HG03575 (cell line): ENCODE measurements around the gene IL21.
"Not testable (repeated sequence)": the region's sequence is repeated elsewhere in the genome, so short reads cannot be mapped to it uniquely, and the experiment has no call there.

ENCODE experiments used
- ATAC-seq: cut with Tn5 transposase; IDR thresholded peaks from one replicate; pipeline ENCODE4 v1.9.1; 2021; ENCODE audit not compliant: unreplicated experiment, insufficient number of reproducible peaks, low FRiP score; ENCODE audit errors: extremely low read depth

Gene IL21

DNA sequence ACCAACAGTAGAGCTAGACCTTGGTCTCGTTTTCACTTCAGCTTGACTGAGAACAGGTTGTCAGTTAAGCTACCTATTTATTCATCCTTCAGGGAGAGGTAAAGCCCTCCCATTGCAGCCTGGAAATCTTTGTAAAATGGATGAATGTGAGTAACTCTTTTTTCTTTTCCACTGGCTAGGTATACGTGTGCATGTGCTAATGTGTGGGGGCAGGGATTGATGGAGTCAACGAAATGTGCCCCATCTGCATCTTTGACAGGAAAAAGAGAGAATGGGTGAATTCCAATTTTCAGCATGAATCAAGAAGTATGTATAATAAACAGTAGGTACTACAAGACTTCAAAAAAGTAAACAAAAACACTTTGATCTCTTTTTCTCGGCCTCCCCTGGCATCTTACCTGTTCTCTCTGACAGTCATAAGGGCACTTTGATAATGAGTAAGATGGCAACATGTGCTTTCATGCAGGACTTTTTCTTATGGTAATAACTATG is at the start of gene IL21:
Gene IL21 (minus strand): TSS at position 51 of the 492 bp plus-strand sequence. CDS start 55 bp downstream, outside the sequence.
- ATAC-seq: no peak

DNA sequence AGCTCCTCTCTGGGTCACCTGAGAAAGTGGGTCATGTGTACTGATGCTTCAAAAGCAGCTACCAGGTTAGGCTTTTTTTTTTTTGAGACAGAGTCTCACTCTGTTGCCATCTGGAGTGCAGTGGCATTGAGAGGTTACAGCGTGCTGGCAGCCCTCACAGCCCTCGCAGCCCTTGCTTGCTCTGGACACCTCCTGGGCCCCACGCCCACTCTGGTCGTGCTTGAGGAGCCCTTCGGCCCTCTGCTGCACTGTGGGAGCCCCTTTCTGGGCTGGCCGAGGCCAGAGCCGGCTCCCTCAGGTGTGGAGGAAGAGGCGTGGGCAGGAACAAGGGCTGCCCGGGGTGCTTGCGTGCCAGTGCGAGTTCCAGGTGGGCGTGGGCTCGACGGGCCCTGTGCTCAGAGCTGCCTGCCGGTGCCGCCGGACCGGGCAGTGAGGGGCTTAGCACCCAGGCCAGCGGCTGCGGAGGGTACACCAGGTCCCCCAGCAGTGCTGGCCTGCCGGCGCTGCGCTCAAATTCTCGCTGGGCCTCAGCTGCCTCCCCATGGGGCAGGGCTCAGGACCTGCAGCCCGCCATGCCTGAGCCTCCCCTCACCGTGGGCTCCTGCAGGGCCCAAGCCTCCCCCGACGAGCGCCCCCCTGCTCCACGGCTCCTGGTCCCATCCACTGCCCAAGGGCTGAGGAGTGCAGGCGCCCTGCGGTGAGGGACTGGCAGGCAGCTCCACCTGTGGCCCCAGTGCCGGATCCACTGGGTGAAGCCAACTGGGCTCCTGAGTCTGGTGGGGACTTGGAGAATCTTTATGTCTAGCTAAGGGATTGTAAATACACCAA is 49.3 kb upstream of the IL21 start:
- ATAC-seq: no peak

DNA sequence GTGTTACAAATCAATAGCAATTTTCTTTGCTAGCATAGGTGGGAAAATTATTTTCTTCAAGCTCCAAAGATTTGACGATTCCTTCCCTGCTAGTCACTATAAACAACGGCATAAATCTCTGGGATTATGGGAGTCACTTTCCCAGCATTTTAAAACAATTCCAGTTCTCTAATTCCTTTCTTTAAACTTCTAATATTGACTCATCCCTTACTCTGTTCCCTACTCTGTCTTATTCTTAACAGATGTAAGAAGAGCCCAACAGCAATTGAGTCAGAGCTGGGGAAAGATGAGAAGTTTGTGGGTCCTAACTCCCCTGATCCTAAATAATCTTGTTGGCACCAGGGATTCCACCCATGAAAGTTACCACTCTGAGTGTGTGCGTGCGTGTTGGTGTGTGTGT is 47.4 kb upstream of the IL21 start:
- ATAC-seq: no peak

DNA sequence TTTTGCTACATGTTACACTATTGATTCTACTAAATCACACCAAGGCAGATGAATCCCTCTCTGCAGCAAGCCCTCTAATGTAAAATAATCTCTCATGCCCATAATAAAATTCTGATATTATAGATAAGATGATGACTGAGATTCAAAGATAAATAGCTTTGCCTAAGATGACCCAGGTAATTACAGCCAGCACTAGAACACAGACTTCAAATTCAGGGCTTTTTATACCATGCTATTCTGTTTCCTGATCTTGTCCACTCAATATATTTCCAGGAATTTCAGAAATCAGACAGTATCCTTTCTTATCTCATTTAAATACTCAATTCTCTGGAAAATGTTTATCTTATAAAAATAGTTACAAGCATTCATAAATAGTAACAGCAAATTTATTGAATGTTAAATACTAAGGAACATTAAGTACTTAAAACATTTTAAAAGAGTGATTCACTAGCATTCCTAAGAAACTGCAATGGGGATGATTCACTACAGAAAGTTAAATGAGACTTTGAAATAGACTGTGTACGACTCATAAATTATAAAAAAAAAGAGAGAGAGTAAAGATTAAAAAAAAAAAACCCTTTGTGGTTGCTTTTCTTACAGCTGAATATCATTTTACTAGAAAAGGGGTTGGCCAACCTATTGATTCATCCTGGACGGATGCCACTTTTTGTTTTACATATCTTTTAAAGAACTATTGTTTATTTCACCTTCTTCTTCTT is 45.8 kb upstream of the IL21 start:
- ATAC-seq: no peak

DNA sequence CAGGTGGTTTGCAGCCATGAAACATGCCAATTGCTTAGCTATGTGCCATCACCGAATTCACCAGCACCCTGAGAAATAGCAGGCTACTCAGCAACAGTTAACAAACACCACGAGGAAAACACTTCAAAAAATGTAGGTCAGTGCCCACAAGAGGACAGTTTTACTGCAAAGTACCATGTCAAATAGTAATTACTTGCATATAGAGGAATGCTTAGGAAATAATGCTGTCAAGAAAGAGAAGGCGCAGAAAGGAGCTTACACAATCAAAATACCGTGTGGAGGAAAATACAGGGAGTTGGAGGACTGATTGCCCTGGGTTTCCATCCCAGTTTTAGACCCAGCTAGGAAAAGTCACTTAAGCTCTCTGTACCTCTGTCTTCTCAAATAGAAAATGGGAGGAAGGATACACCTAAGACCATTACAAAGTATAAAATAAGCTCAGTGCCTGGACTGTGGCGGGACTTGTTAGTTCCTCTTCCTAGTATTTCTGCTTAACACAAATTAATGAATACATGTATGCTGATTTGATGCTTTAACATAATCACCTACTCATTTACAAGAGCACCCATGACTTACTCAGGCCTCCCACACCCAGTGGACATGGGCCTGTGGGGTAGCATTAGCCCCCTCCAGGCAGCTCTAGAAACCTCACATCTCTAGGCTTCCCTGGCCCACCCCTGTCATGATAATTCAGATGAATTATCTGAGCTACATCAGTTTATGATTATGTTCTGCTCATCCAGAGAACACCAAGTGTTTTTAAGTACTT is 44.5 kb upstream of the IL21 start:
- ATAC-seq: no peak

DNA sequence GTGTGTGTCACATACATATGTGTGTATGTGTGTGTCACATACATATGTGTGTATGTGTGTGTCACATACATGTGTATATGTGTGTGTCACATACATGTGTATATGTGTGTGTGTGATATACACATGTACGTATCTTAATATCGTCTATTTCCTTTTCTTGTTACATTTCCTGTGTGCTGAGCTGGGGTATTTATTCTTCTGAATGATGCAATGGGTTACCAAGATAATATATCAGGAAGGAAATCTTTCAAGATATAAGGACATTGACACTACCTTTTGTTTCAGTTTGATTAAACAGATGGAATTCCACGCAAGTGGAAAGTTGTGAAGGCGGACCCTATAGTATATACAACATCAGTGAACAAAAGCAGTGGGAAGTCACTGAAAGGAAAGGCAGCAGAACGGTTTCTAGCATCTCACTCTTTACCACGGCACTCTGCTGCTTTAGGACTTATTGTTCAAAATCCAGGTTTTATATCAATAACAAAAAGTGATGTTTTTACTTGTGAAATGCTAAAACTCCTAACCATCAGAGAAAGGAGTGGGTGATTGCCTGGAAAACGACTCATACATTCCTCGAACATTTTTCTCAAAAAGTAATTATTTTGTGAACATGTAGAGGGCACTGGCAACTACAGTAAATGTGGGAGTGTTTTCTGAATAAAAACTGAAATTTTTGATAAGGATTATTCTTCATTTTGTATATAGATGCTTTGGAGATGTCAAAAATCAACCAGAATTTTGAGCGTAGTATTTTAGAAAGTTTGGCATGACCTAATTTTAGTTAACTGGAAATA is 43.1 kb upstream of the IL21 start:
- ATAC-seq: no peak

DNA sequence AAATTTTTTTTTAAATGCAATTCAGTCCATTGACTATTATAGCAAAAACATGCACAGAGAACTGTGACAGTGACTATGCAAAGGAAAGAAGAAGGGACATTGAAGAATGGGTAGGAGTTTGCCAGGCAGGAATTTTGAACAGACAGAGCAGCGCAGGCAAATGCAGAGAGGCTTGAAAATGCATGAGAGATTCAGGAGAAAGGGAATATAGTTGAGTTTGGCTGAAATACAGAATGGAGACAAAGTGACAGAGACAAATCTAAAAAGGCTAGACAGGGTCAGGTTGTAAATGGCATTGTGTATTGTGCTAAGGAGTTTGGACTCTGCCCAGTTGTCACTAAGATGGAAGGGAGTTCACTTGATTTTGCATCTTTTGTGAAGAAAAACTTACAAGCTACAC is 42.4 kb upstream of the IL21 start:
- ATAC-seq: no peak

DNA sequence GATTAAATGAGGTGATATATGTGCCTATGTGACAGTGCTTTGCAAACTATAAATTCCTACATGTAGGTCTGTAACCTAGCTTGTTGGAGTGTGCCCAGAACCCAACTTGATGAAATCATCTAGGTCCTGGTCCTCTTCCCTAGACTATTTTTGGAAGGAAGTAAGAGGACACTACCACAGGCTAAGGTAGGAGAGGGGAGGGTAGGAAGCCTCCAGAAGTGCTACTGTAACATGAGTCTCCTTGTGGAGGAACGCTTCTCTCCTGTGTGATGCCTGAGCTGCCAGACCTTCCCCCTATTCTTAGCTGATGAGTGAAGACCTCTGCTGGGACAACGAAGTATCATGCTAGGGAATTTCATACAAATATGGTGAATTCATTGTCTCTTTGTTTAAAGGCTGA is 41.8 kb upstream of the IL21 start:
- no peak for ATAC-seq

DNA sequence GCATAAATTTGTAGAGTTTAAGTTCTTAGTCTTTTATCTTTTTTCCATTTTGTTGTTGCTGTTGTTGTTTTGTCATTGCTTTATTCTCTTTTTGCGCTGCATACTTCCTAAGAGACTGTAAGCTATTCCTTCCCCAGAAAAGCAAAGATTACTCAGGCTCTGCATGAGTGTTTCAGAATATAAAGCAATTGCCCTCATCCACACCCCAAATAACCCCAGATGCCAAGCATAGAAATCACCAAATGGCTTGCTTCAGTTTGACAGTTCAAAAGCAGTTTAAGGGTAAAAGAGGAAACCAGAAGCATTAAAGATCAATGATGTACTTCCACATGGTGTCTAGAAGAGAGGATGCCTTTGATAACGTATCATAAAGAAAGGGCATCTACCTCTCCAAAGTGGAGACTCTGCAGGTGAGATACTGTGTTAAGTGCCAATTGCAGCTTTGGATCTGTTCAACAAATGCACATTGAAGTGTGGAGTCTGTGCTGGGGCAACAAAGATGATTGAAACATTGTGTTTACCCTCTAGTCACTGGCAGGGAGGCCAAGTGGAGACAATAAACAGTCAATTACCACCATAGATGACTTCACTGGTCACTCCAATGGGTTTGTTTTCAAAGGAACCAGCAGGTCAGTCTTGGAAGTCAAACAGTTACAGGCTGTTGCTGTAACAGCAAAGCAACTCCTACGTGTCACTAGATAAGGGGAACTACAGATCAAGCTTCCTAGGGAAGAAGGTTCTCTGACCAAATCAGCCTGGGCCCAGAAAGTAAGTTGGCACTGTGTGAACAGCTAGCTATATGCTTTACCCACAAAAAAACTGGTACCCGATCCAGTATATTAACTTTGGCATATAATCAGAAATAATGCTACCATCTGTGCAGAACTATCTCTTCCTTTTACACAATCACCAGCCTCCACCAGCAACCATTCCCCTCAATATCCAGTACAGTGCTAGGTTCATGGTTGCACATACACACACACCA is 40.6 kb upstream of the IL21 start:
- ATAC-seq: no peak

DNA sequence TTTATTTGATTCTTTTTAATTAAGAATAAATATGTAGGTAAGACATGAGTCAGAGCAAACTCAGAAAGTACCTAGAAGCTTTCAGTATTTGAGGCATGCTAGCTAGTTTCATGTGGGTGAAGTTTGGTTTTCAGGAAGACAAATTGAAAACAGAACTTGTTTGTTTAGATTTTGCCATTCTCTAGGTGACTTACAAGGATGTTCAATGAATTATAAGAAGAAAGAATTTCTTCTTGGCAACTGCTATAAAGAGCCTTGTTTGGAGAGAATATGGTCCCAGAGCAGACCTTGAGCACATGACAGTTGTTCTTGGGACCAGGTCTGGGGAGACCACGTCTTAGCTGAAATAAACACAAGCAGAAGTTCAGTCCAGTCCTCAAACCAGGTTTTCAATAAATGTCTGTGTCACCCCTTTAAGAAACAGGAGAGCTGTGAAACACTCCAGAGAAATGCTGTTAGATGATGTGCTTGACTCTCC is 38.0 kb upstream of the IL21 start:
- ATAC-seq: peak; percentile 90

DNA sequence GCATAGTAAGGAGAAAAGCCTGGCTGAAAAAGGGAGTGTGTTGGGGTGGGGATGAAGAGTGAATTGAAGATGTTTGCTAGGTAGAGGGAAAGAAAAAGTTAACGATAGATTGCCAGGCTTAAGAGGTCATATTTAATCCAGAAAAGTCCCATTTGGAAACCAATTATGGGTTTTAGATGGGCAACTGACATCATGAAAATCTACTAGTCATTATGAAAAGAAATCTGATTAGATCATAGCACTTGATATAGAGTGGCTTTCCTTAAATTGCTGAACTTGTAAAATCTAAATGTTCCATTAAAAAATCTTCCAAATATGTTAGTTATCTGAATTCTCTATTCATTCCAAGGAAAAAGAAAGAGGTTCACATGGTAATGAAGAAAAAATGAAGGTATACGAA is 37.5 kb upstream of the IL21 start:
- peak; percentile 3 for ATAC-seq

DNA sequence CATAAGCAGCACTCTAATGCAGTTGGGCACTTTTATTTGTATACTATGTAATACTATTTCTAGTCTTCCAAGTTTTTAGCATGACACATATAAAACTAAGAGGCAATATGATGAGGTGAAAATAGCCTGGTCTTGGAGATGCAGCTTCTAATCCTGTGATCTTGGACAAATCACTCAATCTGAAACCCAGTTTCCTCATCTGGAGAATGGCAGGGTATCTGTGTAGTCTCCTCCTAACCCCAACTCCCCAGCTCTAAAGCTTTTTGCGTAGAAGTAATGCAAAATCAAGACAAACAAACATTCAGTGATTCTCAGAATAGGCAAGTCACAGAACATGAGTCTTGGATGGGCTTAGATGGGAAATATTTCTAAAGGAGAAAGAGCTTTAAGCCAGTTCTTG is 36.7 kb upstream of the IL21 start:
- ATAC-seq: no peak

DNA sequence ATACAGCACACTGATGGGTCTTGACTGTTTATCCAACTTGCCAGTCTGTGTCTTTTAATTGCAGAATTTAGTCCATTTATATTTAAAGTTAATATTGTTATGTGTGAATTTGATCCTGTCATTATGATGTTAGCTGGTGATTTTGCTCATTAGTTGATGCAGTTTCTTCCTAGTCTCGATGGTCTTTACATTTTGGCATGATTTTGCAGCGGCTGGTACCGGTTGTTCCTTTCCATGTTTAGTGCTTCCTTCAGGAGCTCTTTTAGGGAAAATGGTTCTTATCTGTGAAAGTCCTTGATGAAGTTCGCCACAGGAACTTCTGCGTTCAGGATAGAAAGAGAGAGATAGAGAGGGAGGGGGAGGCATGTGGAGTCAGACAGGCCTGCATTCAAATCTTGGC is 35.7 kb upstream of the IL21 start:
- ATAC-seq: not testable (repeated sequence)

DNA sequence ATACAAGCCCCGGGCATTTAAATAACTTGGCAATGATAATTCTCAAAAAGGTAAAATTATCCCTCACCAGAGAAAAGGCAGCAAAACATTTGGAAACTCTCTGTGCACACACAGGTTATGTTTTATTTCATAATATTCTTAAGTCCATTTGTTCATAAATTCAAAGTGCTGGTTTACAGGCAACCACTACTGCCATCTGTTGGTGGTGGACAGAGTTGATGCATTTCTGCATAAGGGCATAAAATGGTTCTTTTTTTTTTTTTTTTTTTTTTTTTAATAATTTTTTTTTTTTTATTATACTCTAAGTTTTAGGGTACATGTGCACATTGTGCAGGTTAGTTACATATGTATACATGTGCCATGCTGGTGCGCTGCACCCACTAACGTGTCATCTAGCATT is 31.5 kb upstream of the IL21 start:
- ATAC-seq: no peak

DNA sequence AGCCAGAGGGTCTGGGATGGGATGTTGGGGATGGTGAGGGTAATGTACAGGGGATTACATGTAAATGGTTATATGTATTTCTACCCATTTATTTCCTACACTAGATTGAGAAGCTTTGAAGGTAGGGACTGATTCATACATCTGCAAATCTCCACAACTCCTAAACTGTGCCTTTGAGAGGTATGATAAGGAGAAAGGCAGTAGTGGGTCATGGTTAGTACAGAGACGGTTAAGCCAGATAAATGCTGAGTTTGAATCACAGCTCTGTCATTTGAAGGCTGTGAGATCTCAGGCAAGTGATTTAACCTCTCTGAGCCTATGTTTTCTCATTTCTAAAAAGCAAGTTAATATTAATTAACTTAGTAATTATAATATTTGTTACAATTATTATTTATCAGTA is 29.3 kb upstream of the IL21 start:
- ATAC-seq: no peak

DNA sequence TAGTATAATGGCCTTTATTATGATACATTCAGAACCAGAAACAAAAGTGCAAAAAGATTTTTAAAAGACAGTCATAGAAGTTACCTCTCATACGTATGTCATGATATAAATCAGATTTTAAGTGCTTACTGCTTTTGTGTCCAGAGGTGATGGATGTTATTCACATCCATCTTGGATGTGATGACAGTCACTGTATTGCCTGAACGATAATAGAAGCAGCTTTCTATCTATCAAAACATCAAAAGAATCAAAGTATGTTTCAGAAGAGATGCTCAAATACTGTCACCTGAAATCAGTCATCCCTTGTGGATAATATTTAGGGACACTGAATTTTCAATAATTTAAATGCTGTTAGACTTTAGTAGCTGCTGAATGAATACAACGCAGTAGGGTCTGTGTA is 26.8 kb upstream of the IL21 start:
- no peak for ATAC-seq

DNA sequence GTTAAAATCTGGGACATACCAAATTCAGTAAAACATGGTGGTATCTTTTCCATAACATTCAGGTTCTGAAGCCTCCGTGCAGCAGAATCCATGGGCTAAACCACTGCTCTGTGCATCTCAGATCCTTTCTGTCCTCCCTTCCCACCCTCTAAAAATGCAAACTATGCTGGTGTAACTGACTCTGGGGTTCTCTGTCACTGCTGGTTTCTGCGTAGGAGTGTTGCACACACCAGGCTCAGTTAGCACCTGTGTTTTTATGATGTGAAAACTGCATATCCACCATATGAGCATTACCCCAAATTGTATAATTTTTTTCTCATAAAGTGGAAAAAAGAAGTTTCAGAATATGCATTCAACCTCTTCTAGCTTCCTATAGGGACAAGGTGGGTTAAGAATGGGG is 22.4 kb upstream of the IL21 start:
- ATAC-seq: no peak

DNA sequence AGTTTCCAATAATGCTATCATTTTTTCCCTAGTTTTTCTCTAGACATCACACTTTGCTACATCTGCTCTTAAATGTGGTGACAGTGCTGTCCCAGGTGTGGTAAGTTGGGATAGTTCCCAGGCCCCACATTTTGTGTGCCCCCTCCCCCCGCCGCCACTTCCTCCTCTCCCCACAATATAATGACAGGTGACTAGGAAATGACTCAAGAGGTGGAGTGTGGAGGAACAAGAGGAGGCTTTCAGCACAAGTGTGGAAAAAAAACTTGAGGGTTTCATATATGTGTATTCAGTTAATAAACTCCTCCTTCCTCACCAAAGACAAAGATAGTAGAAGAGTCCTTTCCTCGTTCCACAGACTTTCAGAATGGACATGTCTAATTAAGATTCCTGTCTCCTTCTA is 18.3 kb upstream of the IL21 start:
- no peak for ATAC-seq
